Measurements from ENCODE around the gene STIP1.

STIP1 gene

DNA sequence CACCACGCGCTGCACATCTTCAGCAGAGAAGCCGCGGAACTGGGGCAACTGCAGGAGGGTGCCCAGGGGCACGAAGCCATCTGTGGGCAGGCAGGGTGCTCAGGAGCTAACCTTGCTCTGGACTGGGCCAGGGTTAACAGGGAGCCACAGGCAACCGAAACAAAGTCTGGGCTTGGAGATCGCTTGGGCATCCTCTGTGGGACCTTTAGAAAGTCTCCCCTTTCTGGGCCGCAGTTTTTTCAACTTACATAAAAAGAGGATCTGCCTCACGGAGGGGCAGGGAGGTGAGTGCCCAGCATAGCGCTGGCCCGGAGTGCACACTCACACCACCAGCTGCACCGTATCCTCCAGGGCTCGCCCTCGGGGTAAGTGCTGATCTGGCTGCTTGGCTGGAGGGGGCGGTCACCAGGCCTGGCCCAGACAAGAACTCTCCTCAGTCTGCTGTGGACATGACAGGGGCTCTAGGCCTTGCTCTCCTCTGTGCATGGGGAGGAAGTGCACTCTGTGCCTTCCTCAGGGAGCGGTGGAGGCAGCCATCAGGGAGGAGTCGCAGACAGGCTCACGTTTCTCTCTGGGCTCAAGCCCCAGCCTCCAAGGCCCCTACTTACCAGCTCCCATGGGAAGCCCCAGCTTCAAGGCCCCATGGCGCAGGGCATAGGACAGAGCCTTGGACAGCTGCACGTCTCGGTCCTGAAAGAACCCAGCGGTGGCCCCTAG is 39.1 kb downstream of the STIP1 start:
- no peak for DNase-seq

DNA sequence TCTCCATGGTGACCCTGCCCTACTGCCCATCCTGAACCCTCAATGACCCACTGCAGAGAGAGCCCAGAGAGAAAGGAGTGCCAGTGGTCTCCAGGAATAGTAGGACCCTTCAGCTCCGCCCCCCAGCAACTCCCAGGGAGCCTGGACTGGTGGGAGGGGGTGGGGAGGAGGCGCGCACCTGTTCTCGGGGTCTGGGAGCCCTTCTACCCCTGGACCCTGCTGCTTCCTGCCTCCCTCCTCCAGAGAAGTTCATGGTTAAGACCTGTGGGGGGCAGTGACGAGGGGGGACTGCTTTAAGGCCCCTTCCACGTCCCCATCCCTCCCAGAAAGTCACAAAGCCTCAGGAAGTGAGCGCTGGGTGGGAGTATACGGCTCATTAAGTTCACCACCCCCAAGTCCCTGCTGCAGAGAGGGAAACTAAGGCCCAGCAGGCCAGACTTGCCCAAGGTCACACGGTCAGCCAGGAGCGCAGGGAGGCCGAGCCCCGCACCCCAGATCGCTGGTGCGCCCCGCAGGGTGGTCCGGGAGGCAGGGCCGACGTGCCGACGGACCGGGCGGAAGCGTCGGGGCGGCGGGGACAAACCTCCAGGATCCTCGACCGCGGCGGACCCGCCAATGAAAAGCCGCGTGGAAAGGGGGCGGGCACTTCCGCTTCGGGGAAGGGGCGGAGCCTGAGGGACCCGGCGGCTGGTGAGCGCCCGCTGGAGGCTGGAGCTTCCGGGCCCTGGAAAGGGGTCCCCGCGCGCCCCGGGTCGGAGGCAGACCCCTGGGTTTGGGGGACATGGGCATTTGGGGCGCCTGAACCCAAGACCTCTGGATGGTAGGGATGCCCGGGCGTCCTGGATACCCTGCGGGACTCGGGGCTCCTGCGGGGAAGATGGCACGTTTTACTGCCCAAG is 39.9 kb downstream of the STIP1 start, which contains the start of the genes NUDT22 and TRPT1:
NUDT22 (plus strand) TSS at position 667 of the 899 bp plus-strand sequence. CDS start 379 bp downstream, outside the sequence.
TRPT1 (minus strand) TSS at position 579 of the 899 bp plus-strand sequence; CDS start at position 253, 326 bp downstream.
- DNase-seq: peak; percentile 87

DNA sequence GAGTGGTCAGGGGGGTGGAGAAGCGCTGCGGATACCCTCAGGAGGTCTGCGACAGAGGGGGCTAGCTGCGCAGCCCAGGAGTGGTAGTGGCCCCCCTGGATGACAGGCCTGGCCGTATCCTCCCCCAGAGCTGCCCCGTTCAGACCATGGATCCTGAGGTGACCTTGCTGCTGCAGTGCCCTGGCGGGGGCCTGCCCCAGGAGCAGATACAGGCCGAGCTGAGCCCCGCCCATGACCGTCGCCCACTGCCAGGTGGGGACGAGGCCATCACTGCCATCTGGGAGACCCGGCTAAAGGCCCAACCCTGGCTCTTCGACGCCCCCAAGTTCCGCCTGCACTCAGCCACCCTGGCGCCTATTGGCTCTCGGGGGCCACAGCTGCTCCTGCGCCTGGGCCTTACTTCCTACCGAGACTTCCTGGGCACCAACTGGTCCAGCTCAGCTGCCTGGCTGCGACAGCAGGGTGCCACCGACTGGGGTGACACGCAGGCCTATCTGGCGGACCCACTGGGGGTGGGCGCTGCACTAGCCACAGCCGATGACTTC is 40.6 kb downstream of the STIP1 start:
- DNase-seq: peak; percentile 75

DNA sequence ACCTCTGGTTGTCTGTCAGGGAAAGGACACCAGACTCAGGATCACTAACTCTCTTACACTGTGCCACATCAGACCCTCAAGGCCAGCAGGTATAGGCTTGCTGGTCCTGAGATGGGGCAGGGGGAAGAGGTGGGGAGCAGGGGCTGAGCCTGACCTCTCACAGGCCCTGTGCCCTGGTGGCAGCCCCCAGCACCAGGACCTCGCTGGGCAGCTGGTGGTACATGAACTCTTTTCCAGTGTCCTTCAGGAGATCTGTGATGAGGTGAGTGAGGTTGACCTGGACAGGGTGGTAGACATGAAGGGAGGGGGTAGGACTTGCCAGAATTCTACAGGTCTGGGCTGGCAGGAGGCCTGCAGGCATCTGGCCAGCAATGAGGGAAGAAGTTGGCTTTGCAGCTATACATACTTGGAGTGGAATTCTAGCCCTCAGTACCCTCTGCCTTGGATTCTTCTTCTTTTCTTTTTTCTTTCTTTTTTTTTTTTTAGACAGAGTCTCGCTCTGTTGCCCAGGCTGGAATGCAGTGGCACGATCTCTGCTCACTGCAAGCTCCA is 41.5 kb downstream of the STIP1 start:
- no peak for DNase-seq

DNA sequence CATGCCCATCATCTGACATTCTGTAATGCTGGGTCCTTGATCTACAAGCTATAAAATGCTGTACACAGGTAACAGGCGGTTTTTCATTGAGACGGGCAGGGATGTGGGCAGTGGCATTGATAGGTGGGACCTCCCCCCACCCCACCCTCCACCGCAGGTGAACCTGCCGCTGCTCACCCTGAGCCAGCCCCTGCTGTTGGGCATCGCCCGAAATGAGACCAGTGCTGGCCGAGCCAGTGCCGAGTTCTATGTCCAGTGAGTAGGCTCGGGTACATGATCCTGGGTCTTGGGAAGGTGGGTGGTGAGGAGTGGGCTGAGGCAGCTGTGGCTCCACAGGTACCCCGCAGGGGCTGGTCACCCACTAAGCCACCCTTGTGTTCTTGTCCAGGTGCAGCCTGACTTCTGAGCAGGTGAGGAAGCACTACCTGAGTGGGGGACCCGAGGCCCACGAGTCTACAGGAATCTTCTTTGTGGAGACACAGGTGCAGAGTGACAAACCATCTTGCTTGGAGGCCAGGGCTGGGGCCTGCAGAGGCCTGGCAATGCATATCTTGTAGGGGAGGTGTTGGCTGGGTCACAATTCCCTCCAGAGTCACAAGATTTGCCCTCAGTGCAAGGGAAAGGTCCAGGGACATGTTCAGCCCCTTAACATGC is 43.2 kb downstream of the STIP1 start:
- DNase-seq: no peak

DNA sequence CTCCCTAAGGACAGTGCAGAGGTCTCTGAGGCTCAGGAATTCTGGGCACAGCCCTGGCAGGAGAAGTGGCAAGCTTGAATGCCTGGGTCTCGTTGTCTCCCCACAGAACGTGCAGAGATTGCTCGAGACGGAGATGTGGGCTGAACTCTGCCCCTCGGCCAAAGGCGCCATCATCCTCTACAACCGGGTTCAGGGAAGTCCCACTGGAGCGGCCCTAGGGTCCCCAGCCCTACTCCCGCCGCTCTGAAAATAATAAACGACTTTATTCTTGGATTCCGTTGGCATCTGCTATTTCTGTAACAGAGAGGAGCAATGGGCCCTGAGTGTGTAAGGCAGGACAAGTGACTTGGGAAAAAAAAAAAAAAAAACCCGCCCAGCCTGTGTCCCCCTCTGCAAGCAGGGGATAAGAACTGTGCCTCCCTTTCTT is 43.8 kb downstream of the STIP1 start:
- DNase-seq: no peak

DNA sequence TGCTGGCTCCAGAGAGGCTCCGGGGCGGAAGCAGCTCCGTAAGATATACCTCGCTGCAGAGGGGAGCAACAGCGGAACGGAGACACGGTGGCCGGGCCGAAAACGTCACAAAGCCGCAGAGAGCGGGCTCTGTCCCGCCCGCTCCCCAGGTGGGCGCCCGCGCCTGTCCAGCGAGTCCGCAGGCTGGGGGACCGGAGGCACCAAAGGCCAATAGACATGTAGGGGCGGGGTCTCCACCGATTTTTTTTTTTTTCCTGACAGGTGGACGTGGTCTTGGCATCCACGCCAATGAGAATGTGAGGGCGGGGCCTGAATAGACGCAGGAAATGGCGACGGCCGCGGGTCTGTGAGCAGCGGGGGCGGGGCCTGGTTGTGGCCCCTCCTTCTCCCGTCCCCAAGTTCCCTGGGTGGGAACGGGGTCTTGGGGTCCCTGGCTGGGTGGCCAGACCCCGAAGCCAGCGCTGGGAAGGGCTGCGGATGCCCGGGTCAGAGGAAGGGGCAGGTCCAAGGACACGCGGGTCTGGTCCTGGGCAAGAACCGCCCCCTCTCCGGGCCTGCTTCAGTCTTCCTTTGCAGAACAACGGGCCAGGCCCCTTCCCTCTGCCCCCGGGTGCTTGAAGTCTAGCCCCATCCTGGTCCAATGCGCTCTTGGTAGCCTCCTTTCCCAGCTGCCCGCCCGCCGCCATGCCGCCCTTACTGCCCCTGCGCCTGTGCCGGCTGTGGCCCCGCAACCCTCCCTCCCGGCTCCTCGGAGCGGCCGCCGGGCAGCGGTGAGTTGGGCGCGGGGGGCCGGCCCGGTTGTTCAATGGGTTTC is 44.4 kb downstream of the STIP1 start, which contains the start of gene DNAJC4:
DNAJC4 (plus strand) TSS at position 378 of the 814 bp plus-strand sequence; CDS start at position 685, 307 bp downstream.
- peak; percentile 92 for DNase-seq

DNA sequence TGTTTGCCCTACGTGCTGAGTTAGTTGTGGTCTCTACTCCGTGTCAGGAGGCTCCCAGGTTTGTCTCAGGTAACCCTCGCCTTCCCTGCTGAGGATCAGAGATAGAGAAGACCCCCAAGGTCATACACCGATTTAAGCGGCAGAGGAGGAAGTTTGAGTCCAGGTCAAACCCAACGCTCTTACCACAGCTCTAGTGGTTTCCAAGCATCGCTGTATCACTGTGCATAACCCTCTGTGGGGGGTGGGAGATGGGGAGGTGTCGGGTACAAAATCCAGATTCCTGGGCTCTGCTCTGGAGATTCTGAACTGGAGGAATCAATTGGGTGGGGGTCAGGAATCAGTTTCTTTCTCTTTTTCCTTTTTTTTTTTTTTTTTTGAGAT is 45.0 kb downstream of the STIP1 start:
- no peak for DNase-seq

DNA sequence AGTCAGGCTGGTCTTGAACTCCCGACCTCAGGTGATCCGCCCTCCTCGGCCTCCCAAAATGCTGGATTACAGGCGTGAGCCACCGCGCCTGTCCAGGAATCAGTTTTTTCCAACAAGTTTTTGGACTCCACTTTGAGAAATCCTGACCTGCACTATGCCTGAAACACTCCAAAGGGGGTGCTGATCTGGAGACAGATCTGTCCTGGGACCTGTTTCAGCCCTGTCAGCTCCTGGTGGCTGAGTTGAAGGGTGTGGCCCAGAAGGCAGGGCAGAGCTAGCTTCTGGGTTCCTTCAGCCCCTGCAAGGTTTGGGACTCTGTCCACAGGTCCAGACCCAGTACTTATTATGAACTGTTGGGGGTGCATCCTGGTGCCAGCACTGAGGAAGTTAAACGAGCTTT is 45.6 kb downstream of the STIP1 start:
- DNase-seq: no peak

DNA sequence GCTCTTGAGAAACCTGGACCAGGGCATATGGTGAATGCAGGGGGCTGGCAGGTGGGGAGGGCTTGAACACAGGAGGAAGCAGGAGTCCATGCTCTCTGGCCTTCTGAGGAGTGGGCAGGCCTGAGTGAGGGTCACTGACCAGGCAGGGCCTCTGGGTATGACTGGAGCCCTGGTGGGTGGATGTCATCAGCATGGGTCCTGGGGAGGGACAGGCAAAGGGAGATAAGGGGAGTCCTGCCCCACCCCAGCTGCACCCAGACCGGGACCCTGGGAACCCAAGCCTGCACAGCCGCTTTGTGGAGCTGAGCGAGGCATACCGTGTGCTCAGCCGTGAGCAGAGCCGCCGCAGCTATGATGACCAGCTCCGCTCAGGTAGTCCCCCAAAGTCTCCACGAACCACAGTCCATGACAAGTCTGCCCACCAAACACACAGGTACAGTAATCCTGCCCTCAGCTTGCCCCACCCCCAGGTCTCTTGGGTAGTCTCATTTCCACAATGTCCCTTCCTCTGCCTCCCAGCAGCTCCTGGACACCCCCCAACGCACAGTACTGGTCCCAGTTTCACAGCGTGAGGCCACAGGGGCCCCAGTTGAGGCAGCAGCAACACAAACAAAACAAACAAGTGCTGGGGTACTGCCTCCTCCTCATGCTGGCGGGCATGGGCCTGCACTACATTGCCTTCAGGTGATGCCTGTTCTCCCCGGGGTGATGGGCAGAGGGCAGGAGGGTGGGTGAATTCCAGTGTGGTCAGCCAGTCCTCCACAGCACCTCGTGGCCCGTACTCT is 46.4 kb downstream of the STIP1 start:
- DNase-seq: no peak

DNA sequence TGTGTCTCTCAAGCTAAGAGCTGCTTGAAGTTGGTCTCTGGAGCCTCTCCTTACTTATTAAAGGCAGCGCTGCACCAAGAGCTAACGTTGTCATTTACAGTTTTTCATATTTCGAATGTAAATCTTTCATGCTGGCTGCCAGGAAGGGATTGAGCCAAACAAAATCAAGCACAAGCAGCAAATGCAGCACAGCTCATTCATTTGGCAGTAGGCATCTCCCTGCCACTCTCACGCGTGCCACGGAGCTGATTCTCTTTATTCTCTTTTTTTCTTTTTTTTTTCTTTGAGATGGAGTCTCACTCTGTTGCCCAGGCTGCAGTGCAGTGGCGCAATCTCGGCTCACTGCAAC is 47.0 kb downstream of the STIP1 start:
- DNase-seq: no peak

DNA sequence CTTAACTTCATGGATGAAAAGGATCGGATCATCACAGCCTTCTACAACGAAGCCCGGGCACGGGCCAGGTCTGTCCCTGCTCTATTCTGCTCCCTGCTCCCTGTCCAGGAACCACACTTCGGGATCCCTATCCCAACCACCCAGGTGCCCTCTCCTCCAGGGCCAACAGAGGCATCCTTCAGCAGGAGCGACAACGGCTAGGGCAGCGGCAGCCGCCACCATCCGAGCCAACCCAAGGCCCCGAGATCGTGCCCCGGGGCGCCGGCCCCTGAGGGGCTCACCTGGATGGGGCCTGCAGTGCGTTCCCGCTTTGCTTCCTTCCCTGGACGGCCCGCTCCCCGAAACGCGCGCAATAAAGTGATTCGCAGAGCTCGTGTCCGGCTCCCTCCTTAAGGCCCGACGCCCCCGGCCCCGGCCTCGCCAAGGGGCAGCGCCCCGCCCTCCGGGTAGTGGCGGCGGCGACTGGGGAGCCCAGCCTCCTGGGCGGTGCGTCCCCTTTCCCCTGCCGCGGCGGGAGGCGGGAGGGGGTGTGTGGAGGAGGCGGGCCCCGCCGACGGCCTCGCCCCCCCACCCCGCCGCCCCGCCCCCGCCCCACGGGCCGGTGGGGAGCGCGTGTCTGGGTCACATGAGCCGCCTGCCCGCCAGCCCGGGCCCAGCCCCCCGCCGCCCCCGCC is 48.1 kb downstream of the STIP1 start, which contains the start of gene VEGFB:
VEGFB (plus strand) TSS at position 672 of the 674 bp plus-strand sequence. CDS start 250 bp downstream, outside the sequence.
- DNase-seq: peak; percentile 80

DNA sequence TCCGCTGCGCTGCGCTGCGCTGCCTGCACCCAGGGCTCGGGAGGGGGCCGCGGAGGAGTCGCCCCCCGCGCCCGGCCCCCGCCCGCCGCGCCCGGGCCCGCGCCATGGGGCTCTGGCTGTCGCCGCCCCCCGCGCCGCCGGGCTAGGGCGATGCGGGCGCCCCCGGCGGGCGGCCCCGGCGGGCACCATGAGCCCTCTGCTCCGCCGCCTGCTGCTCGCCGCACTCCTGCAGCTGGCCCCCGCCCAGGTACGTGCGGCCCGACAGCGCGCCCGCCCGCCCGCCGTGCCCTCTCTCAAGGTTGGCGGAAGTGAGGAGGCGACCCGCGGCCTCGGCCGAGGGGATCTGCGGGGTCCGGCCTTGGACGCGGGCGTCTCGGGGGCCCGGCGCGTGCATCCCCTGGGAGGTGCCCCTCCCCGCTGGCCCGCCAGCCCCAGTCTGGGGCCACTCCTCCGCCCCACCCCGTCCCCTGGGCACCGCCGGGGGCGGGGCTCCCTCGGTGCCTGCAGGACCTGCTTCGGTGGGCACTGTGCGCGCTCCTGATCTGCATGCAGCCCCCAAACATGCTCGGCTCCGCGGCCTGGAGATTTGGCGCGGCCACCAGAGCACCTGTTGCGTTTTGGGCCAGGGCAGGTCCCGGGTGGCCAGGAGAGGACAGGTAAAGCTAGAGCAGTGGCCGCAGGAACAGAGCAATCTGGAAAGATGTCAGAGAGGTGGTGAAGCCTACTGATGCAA is 48.8 kb downstream of the STIP1 start:
- DNase-seq: peak; percentile 45

DNA sequence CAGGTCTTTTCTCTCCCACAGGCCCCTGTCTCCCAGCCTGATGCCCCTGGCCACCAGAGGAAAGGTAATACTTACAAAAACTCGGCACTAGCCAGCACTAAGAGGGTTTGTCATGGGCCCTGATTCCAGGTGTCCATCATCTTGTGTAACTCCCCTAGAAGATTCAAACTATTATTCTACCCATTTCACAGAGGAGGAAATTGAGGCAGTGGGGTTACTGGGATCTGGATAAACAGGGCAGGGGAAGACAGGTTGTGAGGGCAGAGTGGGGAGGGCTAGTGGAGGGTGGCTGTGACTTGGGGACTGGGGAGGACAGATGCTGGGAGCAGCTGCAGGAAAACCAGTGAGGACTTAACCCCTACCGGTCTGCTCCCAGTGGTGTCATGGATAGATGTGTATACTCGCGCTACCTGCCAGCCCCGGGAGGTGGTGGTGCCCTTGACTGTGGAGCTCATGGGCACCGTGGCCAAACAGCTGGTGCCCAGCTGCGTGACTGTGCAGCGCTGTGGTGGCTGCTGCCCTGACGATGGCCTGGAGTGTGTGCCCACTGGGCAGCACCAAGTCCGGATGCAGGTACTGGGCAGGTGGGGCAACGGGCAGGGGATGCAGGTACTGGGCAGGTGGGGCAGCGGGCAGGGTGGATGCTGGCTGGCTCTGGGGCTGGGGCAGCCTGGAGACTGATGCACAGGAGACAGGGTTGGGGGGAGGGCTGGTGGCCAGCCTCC is 49.6 kb downstream of the STIP1 start:
- DNase-seq: no peak

DNA sequence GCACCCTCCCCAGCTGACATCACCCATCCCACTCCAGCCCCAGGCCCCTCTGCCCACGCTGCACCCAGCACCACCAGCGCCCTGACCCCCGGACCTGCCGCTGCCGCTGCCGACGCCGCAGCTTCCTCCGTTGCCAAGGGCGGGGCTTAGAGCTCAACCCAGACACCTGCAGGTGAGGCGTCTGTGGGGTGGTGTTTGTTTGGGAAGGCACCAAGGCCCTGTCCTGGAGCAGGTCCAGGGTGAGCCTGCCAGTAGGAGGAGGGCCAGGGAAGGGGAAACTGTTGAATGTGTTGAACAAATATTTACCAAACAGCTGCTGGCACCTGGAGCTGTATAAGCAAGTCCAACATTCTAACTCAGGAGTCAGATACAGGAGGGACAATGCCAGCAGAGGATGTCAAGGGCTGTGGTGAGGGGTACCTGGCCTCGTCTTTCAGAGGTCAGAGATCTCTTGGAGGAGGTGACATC is 51.5 kb downstream of the STIP1 start:
- no peak for DNase-seq

DNA sequence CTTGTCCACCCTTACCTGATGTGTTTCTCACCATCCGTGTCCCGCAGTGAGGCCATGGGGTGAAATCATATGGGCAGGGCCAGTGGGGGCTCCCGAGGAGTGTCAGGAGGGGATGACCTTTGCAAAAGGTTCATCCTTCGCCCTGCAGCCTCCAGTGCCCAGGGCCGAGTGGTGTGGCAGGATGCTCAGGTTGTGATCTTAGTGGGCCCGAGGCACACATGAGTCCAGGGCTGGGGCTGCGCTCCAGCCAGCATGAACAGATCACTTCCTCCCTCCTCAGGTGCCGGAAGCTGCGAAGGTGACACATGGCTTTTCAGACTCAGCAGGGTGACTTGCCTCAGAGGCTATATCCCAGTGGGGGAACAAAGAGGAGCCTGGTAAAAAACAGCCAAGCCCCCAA is 52.1 kb downstream of the STIP1 start:
- no peak for DNase-seq

DNA sequence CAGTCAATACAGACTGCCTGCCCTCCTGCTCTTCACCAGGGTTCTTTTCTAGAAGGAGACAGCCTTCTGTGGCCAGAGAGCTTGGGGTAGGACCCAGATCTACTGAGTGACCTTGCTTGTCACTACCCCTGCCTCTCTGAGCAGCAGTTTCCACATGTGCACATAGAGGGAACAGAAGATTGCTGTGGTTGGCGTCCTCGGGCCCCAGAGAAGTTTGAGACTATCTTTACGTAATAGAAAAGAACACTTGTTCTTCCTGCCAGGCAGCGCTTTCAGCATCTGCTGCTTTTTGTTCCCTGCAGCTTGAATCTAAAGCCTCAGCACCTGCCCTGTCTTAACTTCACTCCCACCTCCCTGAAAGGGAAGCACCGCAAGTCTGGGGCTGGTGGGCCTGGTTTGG is 53.0 kb downstream of the STIP1 start:
- no peak for DNase-seq

DNA sequence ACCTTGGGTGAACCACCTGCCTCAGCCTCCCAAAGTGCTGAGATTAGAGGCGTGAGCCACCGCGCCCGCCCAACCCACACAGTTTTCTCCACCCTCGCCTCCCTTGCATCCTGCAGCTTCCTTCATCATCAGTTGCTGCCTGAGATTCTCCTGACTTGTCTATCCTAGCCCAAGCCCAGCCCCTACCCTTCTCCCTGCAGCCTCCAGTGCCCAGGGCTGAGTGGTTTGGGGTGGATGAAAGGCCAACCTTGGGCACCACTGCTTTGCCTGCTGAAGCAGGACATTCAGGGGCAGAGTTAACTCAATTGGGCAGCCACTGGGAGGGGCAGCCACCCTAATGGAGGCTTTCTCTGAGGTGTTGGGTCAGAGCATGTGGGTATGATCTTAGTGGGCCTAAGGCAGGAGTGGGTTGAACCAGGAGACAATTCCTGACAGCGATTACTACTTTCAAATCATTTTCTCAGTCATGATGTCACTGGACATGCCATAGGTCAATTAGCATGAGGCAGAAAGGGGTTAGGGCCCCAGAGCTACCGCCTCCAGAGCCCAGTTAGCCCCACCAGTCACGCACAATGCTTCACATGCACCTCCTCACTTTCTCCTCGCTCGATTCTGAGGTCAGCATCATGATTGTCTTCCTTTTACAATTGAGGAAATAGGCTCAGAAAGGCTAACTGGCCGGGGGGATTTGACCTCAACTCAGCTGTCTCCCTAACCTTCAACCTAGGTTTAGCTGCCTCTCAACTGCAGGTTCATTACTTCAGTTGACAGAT is 53.9 kb downstream of the STIP1 start:
- DNase-seq: no peak
